UCSD-AML1 (cell line): ENCODE measurements around the gene ANXA10.
"Not testable (repeated sequence)": the region's sequence is repeated elsewhere in the genome, so short reads cannot be mapped to it uniquely, and the experiment has no call there.

Source experiments
- DNase-seq: peaks from one replicate; lab custom pipeline; 2025; ENCODE audit not compliant: unreplicated experiment; lab: John Stamatoyannopoulos, UW

The ANXA10 gene

GRCh38 chr4:168092176-168092712 lies at the start of gene ANXA10:
Gene ANXA10, plus strand, starts transcription at chr4:168092537. Its CDS starts 164 bp downstream, at chr4:168092701.
- DNase-seq = no peak

GRCh38 chr4:168045354-168045753 lies 47.0 kb upstream of the ANXA10 start:
- DNase-seq = no peak

- DNase-seq = no peak
These were observed 42.3 kb upstream of the ANXA10 start for GRCh38 chr4:168050002-168050401.

- no peak for DNase-seq
These were observed 40.8 kb upstream of the ANXA10 start for GRCh38 chr4:168051526-168051925.

GRCh38 chr4:168057412-168057811 lies 34.9 kb upstream of the ANXA10 start:
- DNase-seq = no peak

GRCh38 chr4:168059251-168059650 lies 33.1 kb upstream of the ANXA10 start:
- no peak for DNase-seq

- no peak for DNase-seq
These were observed 29.3 kb upstream of the ANXA10 start for GRCh38 chr4:168063031-168063430.

- no peak for DNase-seq
These were observed 21.4 kb upstream of the ANXA10 start for GRCh38 chr4:168070903-168071302.

- DNase-seq = no peak
These were observed 21.0 kb upstream of the ANXA10 start for GRCh38 chr4:168071304-168071703.

GRCh38 chr4:168074861-168075260 lies 17.5 kb upstream of the ANXA10 start:
- DNase-seq = no peak

- DNase-seq = peak; percentile 12
These were observed 15.2 kb upstream of the ANXA10 start for GRCh38 chr4:168076989-168077725.

GRCh38 chr4:168077726-168078239 lies 14.6 kb upstream of the ANXA10 start:
- DNase-seq = no peak

GRCh38 chr4:168082379-168082778 lies 10.0 kb upstream of the ANXA10 start:
- DNase-seq = no peak

GRCh38 chr4:168095776-168096406 lies 3.6 kb downstream of the ANXA10 start:
- no peak for DNase-seq

- no peak for DNase-seq
These were observed 4.1 kb downstream of the ANXA10 start for GRCh38 chr4:168096407-168096784.

- DNase-seq = no peak
These were observed 4.8 kb downstream of the ANXA10 start for GRCh38 chr4:168097161-168097560.

GRCh38 chr4:168098248-168098717 lies 5.9 kb downstream of the ANXA10 start:
- no peak for DNase-seq

- no peak for DNase-seq
These were observed 6.9 kb downstream of the ANXA10 start for GRCh38 chr4:168099195-168099594.

GRCh38 chr4:168101026-168101425 lies 8.7 kb downstream of the ANXA10 start:
- no peak for DNase-seq

GRCh38 chr4:168102403-168102802 lies 10.1 kb downstream of the ANXA10 start:
- no peak for DNase-seq

GRCh38 chr4:168109527-168109926 lies 17.2 kb downstream of the ANXA10 start:
- DNase-seq = no peak

GRCh38 chr4:168113059-168113458 lies 20.7 kb downstream of the ANXA10 start:
- not testable (repeated sequence) for DNase-seq
